ENCODE data around the gene FBXO9.

The FBXO9 gene

DNA sequence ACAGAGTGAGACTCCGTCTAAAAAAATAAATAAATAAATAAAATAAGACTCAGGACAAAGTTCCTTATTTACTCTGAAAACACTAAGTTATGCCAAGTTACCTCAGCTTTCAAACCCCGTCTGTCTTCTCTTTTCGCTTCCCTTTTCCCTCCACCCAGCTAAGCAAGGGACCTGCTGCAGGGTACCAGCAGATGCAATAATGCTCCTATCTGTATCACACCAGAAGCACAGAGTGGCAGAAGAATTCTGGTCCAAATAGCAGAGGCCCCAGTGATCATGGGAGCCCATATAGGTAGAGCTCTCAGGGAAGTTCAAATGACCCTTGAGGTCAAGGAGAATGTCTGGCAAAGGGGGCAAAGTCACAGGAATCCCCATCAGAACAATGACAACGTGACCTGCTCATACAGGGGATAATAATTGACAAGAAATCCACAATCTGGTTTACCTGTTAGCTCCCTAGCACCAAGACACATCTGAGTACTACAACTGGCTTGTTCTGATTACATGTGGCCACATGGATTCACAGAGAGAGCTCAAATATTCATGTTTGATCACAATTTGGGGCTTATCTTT, 74.7 kb downstream of the FBXO9 start:
- DNase-seq, result no peak

- DNase-seq, result no peak
These were observed 77.6 kb downstream of the FBXO9 start for GRCh38 chr6:53142810-53143209.

DNA sequence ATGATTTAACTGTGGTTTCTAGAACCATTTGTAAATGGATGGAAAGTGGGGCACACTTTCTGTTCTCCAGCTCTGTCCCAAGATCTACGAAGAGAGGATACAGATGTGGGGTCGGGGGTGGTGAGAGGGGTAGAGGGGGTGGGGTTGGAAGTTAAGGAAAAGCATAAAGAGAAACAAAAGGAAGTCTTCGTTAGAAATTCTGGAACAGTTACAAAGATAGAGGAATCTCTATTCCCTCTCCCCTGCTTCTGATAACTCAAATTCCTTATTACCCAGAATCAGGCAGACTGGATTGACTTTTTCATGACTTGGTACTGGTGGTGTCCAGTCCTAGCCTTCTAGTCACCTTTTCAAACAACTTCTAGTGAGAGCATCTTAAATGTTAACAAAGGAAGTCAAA, 78.5 kb downstream of the FBXO9 start:
- no peak for DNase-seq

GRCh38 chr6:53144802-53145201, 79.6 kb downstream of the FBXO9 start:
- DNase-seq, result no peak

DNA sequence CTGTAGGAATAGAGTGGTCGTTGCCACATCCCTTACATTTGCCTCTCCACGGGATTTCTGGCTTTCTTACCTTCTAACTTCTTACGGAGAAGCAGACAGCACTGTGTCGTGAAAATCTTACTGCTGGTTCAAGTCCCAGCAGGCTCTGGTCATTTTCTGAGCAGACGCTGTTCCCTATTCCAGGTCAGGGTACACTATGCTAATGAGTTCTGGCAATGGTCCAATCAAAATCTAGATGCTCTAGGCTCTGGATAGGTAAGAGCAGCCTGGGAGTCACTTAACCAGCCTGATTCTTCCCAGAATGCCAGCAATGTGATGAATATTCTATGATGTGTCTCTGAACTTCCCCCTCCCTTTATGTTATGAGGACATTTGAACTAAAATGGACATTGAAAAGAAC, 83.5 kb downstream of the FBXO9 start, which contains the start of gene GCM1:
GCM1 (minus strand) TSS at position 158 of the 400 bp plus-strand sequence. CDS start 3,209 bp downstream, outside the sequence.
- DNase-seq, result no peak

Measured in activated CD4-positive, alpha-beta T cell treated with anti-CD3 and anti-CD28 coated beads, Interleukin-2, amount 50 U/mL, for 1 hour (primary cell).